B cell (primary cell): ENCODE data around the gene CTDNEP1.

Source experiments
- EZH2 ChIP-seq: IDR thresholded peaks from 2 replicates; pipeline ENCODE4 v1.6.1; 2012; ENCODE audit warnings: borderline replicate concordance, low read depth, mild to moderate bottlenecking, moderate library complexity, low read length; ENCODE audit not compliant: insufficient read depth, poor library complexity, severe bottlenecking
- TF ChIP-seq, protein P1 (sequence below): fragments of 200-600 bp; IDR thresholded peaks from one replicate; pipeline ENCODE4 v1.8.0; 2022; ENCODE audit warnings: antibody characterized with exemption, mild to moderate bottlenecking

DNA sequence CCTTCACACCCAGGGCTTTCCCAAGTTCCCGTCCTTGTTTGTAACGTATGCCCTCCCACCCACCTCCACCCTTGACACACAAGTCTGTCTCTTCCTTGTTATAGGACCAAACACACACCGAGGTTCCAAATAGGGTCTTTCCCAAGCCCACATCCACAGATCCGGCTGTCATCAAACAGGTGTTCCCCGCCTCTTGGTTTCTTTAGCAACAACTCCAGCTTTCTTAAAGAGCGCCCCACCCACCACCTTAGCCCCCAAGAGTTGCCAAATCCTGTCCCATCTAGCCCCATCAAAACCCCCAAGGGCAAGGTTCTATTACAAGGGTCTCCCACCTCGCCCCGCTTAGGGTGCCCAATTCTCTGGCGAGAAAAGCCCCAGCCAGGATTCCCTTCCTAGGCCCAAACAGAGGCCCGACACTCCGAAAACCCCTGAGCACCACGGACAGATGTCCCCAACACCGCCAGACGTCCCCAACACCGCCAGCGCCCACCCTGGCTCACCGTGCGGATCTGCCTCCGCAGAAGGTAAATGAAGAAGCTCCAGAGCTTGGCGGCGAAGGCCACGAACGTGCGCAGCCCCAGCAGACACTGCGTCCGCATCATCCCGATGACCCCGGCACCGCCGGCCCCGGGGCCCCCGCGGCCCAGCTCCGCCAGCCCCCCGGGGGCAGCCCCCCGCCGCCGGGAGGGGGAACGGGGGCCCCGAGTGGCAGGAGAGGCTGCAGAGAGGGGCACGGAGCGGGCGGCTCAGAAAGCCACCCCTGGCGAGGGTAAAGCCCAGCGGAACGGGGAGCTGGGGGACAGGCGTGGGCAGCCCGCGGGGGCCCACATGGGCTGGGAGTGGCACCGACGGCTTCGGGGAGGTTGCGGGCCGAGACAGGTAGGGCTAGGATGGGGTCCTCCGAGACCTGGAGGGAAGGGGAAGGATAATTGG lies 573 bp downstream of the CTDNEP1 start:
- TF ChIP-seq, protein P1, sequence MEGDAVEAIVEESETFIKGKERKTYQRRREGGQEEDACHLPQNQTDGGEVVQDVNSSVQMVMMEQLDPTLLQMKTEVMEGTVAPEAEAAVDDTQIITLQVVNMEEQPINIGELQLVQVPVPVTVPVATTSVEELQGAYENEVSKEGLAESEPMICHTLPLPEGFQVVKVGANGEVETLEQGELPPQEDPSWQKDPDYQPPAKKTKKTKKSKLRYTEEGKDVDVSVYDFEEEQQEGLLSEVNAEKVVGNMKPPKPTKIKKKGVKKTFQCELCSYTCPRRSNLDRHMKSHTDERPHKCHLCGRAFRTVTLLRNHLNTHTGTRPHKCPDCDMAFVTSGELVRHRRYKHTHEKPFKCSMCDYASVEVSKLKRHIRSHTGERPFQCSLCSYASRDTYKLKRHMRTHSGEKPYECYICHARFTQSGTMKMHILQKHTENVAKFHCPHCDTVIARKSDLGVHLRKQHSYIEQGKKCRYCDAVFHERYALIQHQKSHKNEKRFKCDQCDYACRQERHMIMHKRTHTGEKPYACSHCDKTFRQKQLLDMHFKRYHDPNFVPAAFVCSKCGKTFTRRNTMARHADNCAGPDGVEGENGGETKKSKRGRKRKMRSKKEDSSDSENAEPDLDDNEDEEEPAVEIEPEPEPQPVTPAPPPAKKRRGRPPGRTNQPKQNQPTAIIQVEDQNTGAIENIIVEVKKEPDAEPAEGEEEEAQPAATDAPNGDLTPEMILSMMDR: no peak
- TF ChIP-seq EZH2: no peak
